ENCODE data around the gene OR51F2.
A peak's percentile ranks its signal among the peaks of the same experiment; 100 is the strongest.
"Not testable (repeated sequence)": the region's sequence is repeated elsewhere in the genome, so short reads cannot be mapped to it uniquely, and the experiment has no call there.

Gene OR51F2, protein sequence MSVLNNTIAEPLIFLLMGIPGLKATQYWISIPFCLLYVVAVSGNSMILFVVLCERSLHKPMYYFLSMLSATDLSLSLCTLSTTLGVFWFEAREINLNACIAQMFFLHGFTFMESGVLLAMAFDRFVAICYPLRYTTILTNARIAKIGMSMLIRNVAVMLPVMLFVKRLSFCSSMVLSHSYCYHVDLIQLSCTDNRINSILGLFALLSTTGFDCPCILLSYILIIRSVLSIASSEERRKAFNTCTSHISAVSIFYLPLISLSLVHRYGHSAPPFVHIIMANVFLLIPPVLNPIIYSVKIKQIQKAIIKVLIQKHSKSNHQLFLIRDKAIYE

DNA sequence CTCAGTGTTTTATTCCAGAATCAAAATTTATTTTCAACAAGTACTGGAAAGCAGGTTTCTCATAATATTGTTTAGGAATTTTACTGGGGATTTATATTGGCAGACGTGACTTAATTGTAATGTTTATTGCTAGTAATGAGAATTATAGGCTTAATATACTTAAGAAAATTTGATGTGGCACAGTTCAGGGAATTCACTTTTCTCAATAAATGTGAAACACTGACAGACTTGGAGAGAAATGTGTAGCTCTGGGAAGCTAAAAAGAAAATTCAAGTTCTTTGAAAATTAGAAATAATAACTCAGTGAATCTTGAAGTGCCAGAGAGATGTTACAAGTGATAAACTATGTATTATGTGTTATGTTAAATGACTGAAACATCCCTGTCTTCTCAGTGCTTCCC is at the start of gene OR51F2:
OR51F2 (plus strand) TSS at position 301 of the 400 bp plus-strand sequence. CDS start 101 bp downstream, outside the sequence.
- no peak for DNase-seq

DNA sequence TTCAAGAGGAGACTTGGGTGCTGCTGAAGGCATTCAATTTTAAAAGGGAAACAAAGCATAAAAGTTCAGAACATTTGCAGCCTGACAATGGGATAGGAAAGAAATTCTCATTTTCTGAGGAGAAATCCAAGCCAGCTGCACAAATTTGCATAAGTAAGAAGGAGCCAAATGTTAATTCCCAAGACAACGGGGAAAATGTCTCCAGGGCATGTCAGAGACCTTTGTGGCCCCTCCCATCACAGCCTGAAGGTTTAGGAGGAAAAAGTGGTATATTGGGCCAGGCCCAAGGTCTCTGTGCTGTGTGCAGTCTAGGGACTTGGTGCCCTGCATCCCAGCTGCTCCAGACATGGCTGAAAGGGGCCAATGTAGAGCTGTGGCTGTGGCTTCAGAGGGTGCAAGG is 38.7 kb upstream of the OR51F2 start:
- no peak for DNase-seq

DNA sequence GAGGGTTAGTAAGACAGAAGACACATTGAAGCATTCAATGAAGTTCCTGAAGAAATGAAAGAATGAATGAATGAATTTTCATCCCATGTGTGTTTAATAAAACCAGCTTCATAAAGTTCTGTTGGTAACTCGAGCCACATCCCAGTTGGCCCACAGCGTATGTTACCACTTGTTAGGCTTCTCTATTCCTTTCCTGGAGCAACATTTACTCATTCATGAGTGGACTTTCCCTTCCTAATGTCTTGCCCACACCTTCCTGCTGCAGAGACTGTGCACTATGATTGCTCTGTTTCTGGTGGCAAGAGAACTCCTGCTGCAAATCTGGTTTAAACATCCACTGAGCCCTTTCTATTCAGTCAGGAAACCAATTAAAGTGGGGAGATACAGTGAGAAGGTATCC is 23.9 kb upstream of the OR51F2 start:
- DNase-seq: no peak

DNA sequence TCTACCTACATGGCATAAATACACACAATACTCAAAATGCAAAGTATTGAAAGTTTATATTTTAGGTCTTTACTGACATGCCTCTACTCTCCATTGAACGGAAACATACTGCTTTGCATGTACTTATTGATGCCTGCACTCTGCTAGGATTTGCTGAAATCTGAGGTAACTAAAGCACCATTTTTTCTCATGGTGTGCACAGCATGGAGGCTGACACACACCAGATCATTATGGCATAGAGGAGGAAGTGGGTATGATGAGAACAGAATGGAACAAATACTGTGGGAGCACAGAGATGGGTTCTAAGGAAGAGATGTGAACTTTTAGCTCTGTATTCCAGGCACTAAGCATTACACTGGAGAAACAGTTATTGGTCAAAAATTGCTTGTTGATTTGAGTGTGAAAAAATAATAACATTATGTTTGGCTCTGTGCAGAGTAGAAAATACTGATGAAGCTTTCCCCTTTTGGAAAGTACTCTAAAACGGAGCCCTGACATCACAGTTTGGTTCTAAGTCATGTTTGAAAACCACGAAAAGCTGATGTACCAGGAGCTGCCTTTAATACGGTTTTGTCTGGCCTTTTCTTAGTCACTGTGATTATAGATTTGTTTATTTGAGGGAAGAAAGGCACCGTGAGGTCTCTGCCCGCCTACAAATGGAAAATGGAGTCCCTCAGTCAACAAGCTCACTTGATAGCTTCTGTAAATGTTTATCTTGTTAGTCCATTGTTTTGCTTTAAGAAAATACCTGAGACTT is 22.5 kb upstream of the OR51F2 start:
- peak; percentile 5 for DNase-seq

DNA sequence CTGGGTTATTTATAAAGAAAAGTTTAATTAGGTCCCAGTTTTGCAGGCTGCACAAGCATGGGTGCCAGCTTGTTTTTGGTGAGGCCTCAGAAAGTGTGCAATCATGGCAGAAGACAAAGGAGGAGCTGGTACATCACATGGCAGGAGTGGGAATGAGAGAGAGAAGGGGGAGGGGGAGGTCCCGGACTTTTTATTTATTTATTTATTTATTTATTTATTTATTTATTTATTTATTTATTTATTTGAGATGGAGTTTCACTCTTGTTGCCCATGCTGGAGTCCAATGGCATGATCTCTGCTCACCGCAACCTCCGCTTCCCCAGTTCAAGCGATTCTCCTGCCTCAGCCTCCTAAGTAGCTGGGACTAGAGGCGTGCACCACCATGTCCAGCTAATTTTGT is 19.8 kb upstream of the OR51F2 start:
- not testable (repeated sequence) for DNase-seq

DNA sequence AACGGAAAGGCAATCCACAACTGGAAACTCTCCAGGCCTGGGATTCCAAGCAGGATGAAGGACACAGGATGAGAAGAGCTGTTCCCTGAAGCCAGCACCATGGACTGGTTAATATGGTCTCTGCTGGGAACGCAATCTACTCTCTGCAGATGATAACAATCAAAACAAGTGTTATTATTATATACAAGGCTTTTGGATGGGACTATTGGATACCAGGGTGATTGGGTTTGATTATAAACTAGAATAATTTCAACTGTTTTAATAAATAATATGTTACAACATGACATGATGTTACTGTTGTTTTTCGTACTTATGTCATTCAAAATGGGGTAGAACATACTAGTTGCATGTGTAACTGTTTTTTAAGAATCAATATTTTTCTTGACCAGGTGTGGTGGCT is 16.8 kb upstream of the OR51F2 start, which contains the start of gene OR52R1:
OR52R1 (minus strand) TSS at position 101 of the 400 bp plus-strand sequence; CDS start at position 101, 0 bp downstream.
- DNase-seq: no peak

DNA sequence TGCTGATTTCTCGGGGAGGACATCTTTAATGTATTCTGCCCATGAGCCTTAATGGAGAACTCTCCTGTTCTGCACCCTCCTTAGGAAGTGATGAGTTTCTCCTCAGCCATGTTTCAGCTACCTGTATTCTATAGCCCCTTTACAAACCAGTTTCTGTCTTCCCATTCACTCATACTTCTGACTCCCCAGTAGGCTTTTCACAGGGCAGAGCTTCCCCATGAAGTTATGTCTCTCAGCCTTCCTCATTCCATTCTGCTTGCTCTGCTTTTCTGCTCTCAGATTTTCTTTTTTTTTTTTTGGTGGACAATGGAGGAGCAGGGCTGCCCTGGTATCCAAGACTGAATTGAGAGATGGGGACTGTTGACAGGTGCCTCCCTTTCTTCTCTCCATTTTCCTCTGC is 12.6 kb upstream of the OR51F2 start:
- no peak for DNase-seq

DNA sequence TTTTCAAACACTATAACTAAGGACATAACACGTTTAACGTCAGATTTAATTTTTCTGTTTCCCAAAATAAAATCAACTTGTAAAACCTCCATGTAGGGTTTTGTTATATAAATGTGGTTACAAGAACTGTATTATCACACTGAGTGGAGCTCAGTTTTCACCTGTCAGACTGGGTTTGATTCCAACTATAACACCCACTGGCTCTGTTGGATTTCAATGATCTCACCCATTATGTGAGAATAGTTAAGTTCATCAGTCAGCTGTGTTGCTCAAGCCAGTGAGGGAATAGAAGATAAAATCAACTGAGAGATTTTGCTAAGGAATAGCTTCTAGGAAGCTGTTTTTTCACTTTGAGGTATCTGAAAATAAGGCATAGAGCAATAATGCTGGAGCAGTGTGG is 11.9 kb upstream of the OR51F2 start:
- no peak for DNase-seq

DNA sequence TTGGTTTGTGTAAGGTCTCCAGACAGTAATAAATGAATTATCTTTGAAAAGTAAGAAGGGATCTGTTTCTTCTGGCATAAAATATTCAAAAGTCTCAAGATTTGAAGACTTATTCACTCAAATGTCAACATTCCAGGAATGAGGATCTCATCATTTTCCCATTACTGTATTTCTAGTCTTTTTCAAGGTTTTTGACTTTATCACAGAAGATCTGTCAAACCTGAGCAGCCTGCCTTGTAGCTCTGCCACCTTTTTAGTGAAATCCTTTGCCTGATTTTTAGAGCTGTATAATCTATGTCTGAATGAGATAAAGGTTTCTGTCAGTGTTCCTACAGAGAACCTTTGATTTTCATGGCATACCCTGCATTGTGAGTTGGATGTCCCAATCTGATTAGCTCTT is 4.0 kb downstream of the OR51F2 start:
- no peak for DNase-seq

DNA sequence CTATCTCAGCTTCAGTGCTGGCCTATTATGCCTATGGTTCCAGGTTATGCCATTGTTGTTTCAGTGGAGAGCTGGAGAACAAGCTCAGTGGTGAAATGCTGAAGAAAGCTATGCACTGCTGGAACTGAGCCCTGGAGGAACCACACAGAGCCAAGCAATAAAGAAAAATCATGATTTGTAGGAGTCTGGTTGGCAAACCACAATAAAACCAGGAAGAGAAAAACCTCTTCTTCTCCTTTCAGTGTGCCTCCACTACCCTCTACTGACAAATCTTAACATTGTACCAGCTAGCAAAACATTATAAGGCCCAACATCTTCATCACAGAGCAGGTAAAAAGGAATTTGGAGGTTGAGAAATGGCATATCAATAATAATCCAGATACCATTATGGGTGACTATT is 5.3 kb downstream of the OR51F2 start:
- DNase-seq: peak; percentile 43

DNA sequence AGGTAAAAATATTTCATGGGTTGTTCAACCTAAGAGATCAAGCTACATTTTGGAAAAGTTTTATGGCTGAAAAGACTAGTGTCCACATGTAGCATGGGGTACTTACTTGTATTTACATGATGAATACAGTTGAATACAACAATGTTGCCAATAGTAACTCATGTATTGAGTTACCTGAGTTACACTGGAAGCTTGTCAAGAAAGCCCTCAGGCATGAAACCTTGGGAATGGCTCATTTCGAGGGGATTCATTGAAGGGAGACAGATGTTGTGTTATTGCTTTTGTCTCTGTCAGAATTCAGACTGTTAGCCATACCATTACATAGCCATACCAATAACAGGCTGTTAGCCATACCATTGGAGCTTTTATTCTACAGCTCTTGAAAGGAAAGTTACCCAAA is 9.2 kb downstream of the OR51F2 start:
- peak; percentile 44 for DNase-seq

DNA sequence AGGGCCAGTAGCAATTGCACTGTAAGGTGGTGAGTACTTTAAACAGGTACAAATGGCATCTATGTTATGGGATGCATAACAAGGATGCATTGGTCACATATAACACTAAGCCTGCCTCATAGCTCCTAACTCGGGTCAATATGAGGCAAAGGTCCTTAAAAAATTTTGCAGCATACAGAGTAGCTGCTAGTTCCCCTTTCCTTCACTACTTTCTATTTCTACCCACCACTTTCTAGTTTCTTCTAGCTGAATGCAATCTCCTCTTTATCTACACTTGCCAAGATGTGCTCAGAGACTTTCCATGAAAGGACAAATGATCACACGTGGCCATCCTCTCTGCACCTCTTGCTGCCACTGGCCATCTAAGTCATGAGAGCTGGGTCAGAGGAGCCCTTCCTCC is 9.8 kb downstream of the OR51F2 start:
- no peak for DNase-seq

DNA sequence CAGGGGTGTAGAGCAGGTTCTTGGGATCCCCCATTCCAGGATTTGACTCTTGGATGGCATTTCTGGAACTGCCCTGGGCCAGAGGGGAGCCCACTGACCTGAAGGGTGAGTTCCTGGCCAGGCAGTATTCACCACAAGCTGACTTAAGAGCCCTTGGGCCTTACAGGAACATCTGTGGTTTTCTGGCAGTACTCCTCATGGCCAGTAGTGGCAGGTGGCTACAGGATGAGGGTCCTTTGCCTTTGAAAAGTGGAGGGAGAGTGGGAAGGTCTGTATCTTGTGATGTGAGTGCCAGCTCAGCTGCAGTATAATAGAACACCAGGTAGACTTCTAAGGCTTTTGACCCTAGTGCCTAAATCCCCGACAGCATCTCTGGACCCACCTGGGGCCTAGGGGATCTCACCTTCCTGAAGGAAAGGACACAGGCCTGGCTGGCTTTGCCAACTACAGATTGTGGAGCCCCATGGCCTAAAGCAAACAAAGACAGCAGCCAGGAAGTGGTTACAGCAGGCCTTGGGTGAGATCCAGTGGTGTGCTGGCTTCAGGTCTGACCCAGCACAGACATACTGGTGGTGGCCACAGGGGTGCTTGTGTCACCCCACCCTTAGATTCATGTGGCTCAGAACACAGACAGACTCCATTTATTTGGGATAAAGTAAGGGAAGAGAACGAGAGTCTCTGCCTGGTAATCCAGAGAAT is 18.9 kb downstream of the OR51F2 start:
- no peak for DNase-seq

DNA sequence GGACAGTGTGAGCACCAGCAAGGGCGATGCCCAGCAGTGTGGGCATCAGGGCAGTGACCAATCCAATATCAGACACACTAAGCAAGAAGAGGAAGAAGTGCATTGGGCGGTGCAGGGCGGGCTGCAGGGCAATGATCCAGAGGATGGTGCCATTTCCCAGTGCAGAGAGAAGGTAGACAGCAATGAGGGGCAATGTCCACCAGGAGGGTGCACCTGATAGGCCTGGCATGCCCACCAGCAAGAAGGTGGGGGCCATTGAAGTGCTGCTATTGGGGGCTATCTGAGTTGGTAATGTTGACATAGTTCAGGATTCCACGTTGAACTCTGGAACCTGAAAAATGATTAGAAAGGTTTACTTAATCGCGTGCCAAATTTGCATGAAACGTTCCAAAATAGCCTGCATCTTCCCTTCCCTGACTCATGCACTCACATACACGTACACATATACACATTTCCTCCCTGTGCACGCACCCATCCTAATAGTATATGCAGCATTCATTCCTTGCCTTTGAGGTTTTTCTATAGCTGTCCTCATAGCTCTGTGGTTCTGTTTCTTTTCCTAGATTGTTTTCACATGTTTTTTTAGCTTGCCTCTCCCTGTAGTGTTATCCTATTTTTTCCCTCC is 27.9 kb downstream of the OR51F2 start, which contains the start of gene OR51S1:
OR51S1 (minus strand) TSS at position 301 of the 625 bp plus-strand sequence; CDS start at position 301, 0 bp downstream.
- no peak for DNase-seq

DNA sequence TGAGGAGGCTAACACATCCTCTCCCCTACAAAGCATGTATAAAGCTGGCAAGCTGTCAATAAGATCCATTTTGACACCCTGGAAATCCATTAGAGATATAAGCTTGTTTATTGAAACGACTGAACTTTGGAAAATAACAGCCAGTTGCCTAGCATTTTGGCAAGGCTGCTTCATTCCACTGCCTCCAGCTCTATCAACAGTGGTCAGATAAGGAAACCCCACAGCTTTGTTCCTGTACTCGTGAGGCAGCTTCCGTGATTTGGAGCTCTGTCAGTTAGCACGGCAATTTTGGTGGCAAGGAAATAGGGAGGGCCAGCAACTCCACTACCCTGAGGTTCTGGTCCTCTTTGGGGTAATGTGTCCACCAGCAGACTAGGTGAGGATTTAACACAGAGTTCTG is 29.9 kb downstream of the OR51F2 start:
- DNase-seq: no peak

DNA sequence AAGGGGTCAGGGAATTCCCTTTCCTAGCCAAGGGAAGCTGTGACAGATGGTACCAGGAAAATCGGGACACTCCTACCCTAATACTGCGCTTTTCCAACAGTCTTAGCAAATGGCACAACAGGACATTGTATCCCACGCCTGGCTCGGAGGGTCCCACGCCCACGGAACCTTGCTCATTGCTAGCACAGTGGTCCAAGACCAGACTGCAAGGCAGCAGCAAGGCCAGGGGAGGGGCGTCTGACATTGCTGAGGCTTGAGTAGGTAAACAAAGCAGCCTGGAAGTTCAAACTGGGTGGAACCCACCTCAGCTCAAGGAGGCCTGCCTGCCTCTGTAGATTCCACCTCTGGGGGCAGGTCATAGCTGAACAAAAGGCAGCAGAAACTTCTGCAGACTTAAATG is 33.2 kb downstream of the OR51F2 start:
- not testable (repeated sequence) for DNase-seq

DNA sequence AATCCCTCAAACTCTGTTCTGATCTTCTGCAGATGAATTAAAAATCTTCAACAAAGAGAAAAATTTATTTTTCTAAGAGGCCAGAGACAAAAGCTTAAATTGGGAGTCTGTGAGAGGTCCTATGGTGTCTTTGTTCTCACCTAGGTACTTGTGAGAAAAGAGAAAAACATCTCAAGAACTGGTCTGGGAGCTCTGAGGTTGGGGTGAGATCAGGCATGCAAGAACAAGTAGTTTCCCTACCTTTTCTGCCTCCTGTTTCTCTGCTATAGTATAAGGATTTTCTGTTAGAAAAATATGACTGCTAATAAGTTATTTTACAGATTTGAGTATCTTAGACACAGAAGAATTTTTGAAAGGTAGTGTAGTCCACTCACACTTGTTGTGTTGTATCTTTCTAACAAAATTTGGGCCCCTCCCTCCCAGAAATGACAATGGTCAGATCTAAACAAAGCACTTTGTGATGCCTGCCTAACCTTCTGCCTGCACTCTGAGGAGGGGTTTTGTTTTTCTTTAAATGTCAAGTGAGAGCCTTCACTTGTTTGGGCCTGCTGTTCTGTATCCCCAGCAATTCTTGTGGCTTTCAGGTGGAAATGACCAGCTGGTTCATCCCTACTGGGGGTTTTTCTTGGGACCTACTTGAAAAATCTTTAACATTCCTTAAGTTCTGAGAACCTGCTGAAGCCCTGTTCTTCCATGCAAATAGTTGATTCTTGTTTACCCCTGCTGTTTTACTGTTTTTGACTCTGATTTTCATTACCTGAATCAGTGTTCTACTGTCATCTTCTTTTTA is 41.5 kb downstream of the OR51F2 start:
- no peak for DNase-seq

DNA sequence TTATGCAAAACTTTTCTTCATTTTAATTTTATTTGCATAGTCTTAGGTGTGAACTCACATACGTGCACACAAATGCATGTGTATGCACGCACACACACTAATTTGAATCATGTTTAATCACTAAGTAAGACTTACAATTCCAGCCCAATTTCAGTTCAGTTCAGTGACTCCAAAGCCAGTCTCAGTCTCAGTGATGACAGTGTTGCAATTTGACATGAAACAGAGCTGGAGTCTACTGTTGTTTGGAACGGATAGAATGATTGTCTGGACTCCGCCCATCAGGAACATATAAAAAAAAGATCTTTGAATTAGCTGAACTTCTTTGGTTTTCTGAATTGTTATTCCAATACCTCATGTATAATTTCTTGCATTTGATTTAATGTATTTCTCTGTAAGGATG is 42.8 kb downstream of the OR51F2 start:
- no peak for DNase-seq

DNA sequence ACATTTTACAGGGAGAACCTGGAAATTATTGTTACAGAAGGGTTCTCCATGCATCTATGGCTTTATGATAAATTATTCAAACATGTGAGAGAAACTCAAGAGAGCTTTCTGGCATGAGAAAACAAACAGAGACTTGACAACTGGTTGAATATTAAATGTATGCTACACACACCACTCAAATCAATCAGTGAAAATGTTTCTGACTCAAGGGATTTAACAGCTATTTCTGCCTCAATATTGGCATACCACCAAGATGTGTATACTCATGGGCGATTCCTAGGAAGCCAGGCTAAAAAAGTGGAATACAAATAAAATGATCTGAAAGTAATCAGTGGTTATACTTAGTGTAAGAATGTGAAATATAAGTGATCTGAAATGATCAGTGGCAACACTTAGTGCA is 44.7 kb downstream of the OR51F2 start:
- DNase-seq: no peak
